ENCODE data around the gene NR2F6. TPM values are rescaled to one million over a fixed set of nuclear protein-coding genes. Genes with fewer than 3 reads are reported as not detected.

NR2F6 gene
- total RNA-seq, 1 donor from 2014 or later = 41.3 TPM

DNA sequence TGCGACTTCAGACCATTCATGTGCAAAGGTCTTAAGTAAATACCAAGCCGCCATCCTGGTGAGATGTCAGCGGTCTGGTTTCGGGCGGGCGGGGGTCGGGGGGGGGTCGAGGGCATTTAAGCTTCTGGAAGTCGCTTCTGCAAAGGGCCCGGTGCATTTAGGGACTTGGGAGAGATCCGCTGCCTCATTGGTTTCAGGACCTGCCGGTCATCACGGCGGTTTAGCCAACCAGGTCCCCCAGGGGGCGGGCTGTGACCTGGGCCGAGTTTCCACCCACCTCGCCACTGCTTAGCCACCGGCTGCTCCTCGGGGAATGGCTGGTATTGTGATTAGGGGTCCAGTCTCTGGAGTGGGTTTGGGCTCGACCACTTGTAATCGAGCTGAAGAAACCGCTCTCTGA, 43.8 kb upstream of the NR2F6 start:
- no peak for DNase-seq (ENCODE audit: extremely low spot score in 2 of 2)
- Histone ChIP-seq H3K4me3 (no peak overlapping the region), H3K36me3 (no peaks in the 10 kb centered on the region), H3K27ac (no peak overlapping the region), H3K9me3 (no peaks in the 10 kb centered on the region), H3K27me3 (no peaks in the 10 kb centered on the region), H3K4me1 (peaks cover 9% of the 10 kb centered on the region)
- intact Hi-C loops (cut with DNase I) = no loop called here
- TF ChIP-seq POLR2AphosphoS5 (IDR thresholded peaks at IDR 0.05; ENCODE audit: insufficient read depth in 1 of 2, low read depth in 1 of 2) (no peak), POLR2A (IDR thresholded peaks at IDR 0.05) (no peak)
- TF ChIP-seq, protein P1, sequence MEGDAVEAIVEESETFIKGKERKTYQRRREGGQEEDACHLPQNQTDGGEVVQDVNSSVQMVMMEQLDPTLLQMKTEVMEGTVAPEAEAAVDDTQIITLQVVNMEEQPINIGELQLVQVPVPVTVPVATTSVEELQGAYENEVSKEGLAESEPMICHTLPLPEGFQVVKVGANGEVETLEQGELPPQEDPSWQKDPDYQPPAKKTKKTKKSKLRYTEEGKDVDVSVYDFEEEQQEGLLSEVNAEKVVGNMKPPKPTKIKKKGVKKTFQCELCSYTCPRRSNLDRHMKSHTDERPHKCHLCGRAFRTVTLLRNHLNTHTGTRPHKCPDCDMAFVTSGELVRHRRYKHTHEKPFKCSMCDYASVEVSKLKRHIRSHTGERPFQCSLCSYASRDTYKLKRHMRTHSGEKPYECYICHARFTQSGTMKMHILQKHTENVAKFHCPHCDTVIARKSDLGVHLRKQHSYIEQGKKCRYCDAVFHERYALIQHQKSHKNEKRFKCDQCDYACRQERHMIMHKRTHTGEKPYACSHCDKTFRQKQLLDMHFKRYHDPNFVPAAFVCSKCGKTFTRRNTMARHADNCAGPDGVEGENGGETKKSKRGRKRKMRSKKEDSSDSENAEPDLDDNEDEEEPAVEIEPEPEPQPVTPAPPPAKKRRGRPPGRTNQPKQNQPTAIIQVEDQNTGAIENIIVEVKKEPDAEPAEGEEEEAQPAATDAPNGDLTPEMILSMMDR (IDR thresholded peaks at IDR 0.05) = no peak

DNA sequence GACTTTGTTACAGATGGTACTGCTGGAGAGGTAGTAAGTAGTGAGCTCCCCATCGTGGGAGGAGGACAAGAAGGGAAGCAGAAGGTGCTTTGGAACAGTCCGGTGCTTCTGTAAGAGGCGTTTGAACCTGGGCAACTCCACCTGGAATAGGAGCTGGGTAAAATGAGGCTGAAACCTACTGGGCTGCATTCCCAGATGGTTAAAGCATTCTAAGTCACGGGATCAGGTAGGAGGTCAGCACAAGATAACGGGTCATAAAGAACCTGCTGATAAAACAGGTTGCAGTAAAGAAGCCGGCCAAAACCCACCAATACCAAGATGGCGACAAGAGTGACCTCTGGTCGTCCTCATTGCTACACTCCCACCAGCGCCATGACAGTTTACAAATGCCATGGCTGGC, 41.0 kb upstream of the NR2F6 start:
- H3K27ac ChIP-seq = no peak overlapping the region
- H3K4me3 ChIP-seq = no peak overlapping the region
- no peak for DNase-seq (ENCODE audit: extremely low spot score in 2 of 2)
- TF ChIP-seq POLR2A (IDR thresholded peaks at IDR 0.05) = no peak
- TF ChIP-seq, protein P1 (IDR thresholded peaks at IDR 0.05) = no peak
- no peak for TF ChIP-seq POLR2AphosphoS5 (IDR thresholded peaks at IDR 0.05; ENCODE audit: insufficient read depth in 1 of 2, low read depth in 1 of 2)
- no peaks in the 10 kb centered on the region for H3K27me3 ChIP-seq
- H3K4me1 ChIP-seq = peaks cover 10% of the 10 kb centered on the region
- intact Hi-C loops (cut with DNase I) = no loop called here
- H3K36me3 ChIP-seq = no peaks in the 10 kb centered on the region
- no peaks in the 10 kb centered on the region for H3K9me3 ChIP-seq

DNA sequence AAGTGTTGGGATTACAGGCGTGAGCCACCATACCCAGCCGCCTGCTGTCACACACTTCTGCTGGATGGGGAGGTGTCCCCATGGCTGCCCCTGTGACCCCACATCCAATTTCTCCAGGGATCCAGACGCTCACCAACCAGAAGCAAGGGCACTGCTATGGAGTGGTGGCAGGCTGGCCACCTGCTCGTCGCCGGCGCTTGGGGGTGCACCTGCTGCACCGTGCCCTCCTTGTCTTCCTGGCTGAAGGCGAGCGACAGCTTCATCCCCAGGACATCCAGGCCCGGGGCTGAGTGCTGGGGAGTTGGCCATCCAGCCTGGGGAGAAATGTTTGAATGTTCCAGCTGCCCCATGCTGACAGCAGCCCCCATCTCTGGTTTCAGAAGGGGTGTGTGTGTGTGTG, 40.5 kb upstream of the NR2F6 start:
- no peaks in the 10 kb centered on the region for H3K27me3 ChIP-seq
- no peak for TF ChIP-seq POLR2A (IDR thresholded peaks at IDR 0.05)
- TF ChIP-seq, protein P1 (IDR thresholded peaks at IDR 0.05) = no peak
- TF ChIP-seq POLR2AphosphoS5 (IDR thresholded peaks at IDR 0.05; ENCODE audit: insufficient read depth in 1 of 2, low read depth in 1 of 2) = no peak
- intact Hi-C loops (cut with DNase I) = no loop called here
- DNase-seq (ENCODE audit: extremely low spot score in 2 of 2) = no peak
- H3K4me1 ChIP-seq = peaks cover 14% of the 10 kb centered on the region
- H3K36me3 ChIP-seq = no peaks in the 10 kb centered on the region
- H3K9me3 ChIP-seq = no peaks in the 10 kb centered on the region
- H3K27ac ChIP-seq = no peak overlapping the region
- no peak overlapping the region for H3K4me3 ChIP-seq

DNA sequence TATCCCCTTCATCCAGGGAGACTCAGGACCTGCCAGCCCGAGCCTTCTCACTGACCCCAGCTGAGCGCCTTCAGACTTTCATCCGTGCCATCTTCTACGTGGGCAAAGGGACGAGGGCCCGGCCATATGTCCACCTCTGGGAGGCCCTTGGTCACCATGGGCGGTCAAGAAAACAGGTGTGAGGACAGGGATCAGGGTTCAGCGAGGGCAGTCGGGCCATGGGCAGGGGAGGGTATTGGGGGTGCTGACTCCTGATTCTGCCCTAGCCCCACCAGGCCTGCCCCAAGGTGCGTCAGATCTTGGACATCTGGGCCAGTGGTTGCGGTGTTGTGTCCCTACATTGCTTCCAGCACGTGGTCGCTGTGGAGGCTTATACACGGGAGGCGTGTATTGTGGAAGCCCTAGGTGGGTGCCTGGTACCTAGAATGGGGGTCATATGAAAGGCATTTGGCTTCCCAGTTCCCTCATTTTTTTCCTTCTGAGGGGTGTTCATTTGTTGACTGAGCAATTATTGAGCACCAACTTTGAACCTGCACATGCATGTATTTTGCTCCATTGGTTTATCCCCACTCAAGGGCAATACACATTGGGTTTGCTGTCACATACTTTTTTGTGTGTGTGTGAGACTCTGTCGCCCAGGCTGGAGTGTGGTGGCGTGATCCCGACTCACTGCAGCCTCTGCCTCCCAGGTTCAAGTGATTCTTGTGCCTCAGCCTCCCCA, 39.9 kb upstream of the NR2F6 start:
- no peak overlapping the region for H3K27ac ChIP-seq
- intact Hi-C loops (cut with DNase I) = no loop called here
- peaks cover 16% of the 10 kb centered on the region for H3K4me1 ChIP-seq
- H3K36me3 ChIP-seq = no peaks in the 10 kb centered on the region
- H3K27me3 ChIP-seq = no peaks in the 10 kb centered on the region
- no peak overlapping the region for H3K4me3 ChIP-seq
- DNase-seq (ENCODE audit: extremely low spot score in 2 of 2) = no peak
- TF ChIP-seq, protein P1 (IDR thresholded peaks at IDR 0.05) = no peak
- no peak for TF ChIP-seq POLR2AphosphoS5 (IDR thresholded peaks at IDR 0.05; ENCODE audit: insufficient read depth in 1 of 2, low read depth in 1 of 2)
- no peak for TF ChIP-seq POLR2A (IDR thresholded peaks at IDR 0.05)
- H3K9me3 ChIP-seq = no peaks in the 10 kb centered on the region

DNA sequence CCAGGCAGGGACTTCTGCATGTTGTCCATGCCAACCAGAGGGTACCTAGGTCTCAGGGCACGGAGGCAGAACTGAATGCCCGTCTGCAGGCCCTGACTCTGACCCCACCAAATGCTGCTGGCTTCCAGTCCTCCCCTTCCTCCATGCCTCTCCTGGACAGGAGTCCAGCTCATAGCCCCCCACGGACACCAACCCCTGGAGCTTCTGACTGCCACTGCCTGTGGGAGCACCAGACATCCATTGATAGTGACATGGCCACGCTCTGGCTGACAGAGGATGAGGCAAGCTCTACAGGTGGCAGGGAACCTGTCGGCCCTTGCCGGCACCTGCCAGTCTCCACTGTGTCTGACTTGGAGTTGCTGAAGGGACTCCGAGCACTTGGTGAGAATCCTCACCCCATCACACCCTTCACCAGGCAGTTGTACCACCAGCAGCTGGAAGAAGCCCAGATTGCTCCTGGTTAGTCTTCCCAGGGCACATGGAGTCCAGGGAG, 37.8 kb upstream of the NR2F6 start:
- Histone ChIP-seq H3K27me3 (no peaks in the 10 kb centered on the region), H3K9me3 (no peaks in the 10 kb centered on the region), H3K27ac (no peak overlapping the region), H3K4me1 (peaks cover 16% of the 10 kb centered on the region), H3K36me3 (no peaks in the 10 kb centered on the region), H3K4me3 (no peak overlapping the region)
- no peak for TF ChIP-seq POLR2AphosphoS5 (IDR thresholded peaks at IDR 0.05; ENCODE audit: insufficient read depth in 1 of 2, low read depth in 1 of 2)
- no peak for TF ChIP-seq POLR2A (IDR thresholded peaks at IDR 0.05)
- TF ChIP-seq, protein P1 (IDR thresholded peaks at IDR 0.05) = no peak
- intact Hi-C loops (cut with DNase I) = loop anchor here (5.0 kb wide), 1 partner anchor 216 kb away; no protein-coding TSS in a partner anchor
- no peak for DNase-seq (ENCODE audit: extremely low spot score in 2 of 2)
